Measurements from ENCODE around the gene TENM4. TPM values are rescaled to one million over a fixed set of nuclear protein-coding genes. Genes with fewer than 3 reads are reported as not detected.

TENM4 gene
- total and polyA plus RNA-seq, 2 of the 13 experiments (the other 11 are each of a cell fraction or from before 2014, with no cell fraction given), result not detected

DNA sequence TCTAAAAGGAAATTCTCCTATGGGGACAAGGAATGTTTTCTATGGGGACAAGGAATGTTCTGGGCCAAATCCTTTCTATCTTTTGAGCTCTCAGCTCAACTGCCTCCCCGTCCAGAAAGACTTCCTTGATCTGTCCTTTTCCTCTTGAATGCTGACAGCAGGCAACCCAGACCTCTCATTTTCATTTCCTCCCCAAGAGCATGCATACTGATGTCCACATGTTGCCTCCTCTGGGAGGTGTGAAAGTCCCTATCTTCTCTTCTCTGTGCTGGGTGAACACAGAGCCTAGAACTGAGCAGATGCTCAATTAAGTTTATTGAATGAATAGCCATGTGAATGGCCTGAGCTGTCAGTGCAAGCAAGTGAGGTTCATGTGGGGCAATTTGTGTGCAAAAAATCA is 534.3 kb downstream of the TENM4 start:
- DNase-seq (ENCODE audit: low spot score) (no peak), ATAC-seq (no peak), FAIRE-seq (no peak)
- no peaks in the 10 kb centered on the region for H3K79me2 ChIP-seq (ENCODE audit: insufficient read depth, low read length)
- in situ Hi-C loops (cut with HindIII; ENCODE audit: extremely low pct_ligation_motif_present, low pct_unique_long_range_greater_than_20kb), result no loop called here
- BruUV-seq (replicated peaks), result no TSS peak
- no peak overlapping the region for H3K9ac ChIP-seq (ENCODE audit: insufficient read depth, low read depth, low read length)
- no peak overlapping the region for H3K4me3 ChIP-seq (replicated peaks in 1 of 3; ENCODE audit: insufficient read depth in 1 of 3, low read depth in 2 of 3, low read length in 3 of 3)
- H3K9me3 ChIP-seq (ENCODE audit: low read length), result no peaks in the 10 kb centered on the region
- H4K20me1 ChIP-seq (ENCODE audit: insufficient read depth, low read length), result no peaks in the 10 kb centered on the region
- H3K4me1 ChIP-seq (ENCODE audit: insufficient read depth, low read length), result no peaks in the 10 kb centered on the region
- intact Hi-C loops (cut with micrococcal nuclease; ENCODE audit: unreplicated experiment), result no loop called here
- no peak for TF ChIP-seq GATAD1 (CRISPR knock-in tag; IDR thresholded peaks at IDR 0.05)
- no peak for TF ChIP-seq ISL2 (CRISPR knock-in tag; IDR thresholded peaks at IDR 0.05)
- TF ChIP-seq ZNF331 (CRISPR knock-in tag; IDR thresholded peaks at IDR 0.05), result no peak
- TF ChIP-seq, protein P1, sequence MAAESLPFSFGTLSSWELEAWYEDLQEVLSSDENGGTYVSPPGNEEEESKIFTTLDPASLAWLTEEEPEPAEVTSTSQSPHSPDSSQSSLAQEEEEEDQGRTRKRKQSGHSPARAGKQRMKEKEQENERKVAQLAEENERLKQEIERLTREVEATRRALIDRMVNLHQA (CRISPR knock-in tag; IDR thresholded peaks at IDR 0.05), result no peak
- no peak for TF ChIP-seq ZNF724P (CRISPR knock-in tag; IDR thresholded peaks at IDR 0.05; ENCODE audit: borderline replicate concordance)
- TF ChIP-seq ZNF615 (CRISPR knock-in tag; IDR thresholded peaks at IDR 0.05; ENCODE audit: borderline replicate concordance), result no peak
- TF ChIP-seq, protein P2, sequence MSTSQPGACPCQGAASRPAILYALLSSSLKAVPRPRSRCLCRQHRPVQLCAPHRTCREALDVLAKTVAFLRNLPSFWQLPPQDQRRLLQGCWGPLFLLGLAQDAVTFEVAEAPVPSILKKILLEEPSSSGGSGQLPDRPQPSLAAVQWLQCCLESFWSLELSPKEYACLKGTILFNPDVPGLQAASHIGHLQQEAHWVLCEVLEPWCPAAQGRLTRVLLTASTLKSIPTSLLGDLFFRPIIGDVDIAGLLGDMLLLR (CRISPR knock-in tag; IDR thresholded peaks at IDR 0.05), result no peak
- no peak for TF ChIP-seq NFKBIZ (CRISPR knock-in tag; IDR thresholded peaks at IDR 0.05)
- TF ChIP-seq, protein P3, sequence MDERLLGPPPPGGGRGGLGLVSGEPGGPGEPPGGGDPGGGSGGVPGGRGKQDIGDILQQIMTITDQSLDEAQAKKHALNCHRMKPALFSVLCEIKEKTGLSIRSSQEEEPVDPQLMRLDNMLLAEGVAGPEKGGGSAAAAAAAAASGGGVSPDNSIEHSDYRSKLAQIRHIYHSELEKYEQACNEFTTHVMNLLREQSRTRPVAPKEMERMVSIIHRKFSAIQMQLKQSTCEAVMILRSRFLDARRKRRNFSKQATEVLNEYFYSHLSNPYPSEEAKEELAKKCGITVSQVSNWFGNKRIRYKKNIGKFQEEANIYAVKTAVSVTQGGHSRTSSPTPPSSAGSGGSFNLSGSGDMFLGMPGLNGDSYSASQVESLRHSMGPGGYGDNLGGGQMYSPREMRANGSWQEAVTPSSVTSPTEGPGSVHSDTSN (CRISPR knock-in tag; IDR thresholded peaks at IDR 0.05), result no peak
- no peak for TF ChIP-seq ZNF432 (CRISPR knock-in tag; IDR thresholded peaks at IDR 0.05; ENCODE audit: borderline replicate concordance)
- no peak for TF ChIP-seq ZNF451 (CRISPR knock-in tag; IDR thresholded peaks at IDR 0.05)
- no peak for TF ChIP-seq ZNF3 (CRISPR knock-in tag; IDR thresholded peaks at IDR 0.05)
- TF ChIP-seq, protein P4, sequence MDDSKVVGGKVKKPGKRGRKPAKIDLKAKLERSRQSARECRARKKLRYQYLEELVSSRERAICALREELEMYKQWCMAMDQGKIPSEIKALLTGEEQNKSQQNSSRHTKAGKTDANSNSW (CRISPR knock-in tag; IDR thresholded peaks at IDR 0.05; ENCODE audit: borderline replicate concordance), result no peak
- TF ChIP-seq, protein P5, sequence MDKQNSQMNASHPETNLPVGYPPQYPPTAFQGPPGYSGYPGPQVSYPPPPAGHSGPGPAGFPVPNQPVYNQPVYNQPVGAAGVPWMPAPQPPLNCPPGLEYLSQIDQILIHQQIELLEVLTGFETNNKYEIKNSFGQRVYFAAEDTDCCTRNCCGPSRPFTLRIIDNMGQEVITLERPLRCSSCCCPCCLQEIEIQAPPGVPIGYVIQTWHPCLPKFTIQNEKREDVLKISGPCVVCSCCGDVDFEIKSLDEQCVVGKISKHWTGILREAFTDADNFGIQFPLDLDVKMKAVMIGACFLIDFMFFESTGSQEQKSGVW (CRISPR knock-in tag; IDR thresholded peaks at IDR 0.05; ENCODE audit: borderline replicate concordance), result no peak
- peaks cover 0 to under 1% of the 10 kb centered on the region in 2 experiments; a peak in 2 of 5 replicates for H3K27me3 ChIP-seq (ENCODE audit: control insufficient read depth in 1 of 2, insufficient read depth in 2 of 2, low read length in 2 of 2)
- no peak overlapping the region for H3K27ac ChIP-seq (ENCODE audit: extremely low read length, insufficient read depth, low read length)
- CTCF ChIA-PET (ENCODE audit: low intra/inter-chr PET ratio, low total read pairs), result no interaction called here
- POLR2A ChIA-PET, result no interaction called here
- WGBS (ENCODE audit: low lambda C conversion rate), result 0% methylated on average over 1 of the region's 1 CpG
- no peak overlapping the region for H3K4me2 ChIP-seq (ENCODE audit: low read depth, low read length)
- no peaks in the 10 kb centered on the region for H3K36me3 ChIP-seq (replicated peaks in 1 of 2; ENCODE audit: control insufficient read depth in 1 of 2, insufficient read depth in 2 of 2, low read length in 2 of 2)
- H2AFZ ChIP-seq (ENCODE audit: low read length), result no peak overlapping the region

Measured in HepG2 (cell line).